Measurements from ENCODE around the gene GNG7.

- TF ChIP-seq EZH2phosphoT487 (IDR thresholded peaks at IDR 0.05; ENCODE audit: low read length) (no peak), CTCF (IDR thresholded peaks at IDR 0.05; ENCODE audit: low read length) (no peak), EZH2 (optimal IDR thresholded peaks at IDR 0.05; ENCODE audit: low read depth, low read length) (no peak)
These were observed 1.7 kb downstream of the GNG7 start for GRCh38 chr19:2700660-2701360.

Measured in MM.1S (cell line).